Parathyroid adenoma (tissue), 2 donors: ENCODE results near the gene BDH1.
"Not testable (repeated sequence)": the region's sequence is repeated elsewhere in the genome, so short reads cannot be mapped to it uniquely, and the experiment has no call there.

Experiments
- H2AFZ ChIP-seq: fragments of 300-600 bp; sonication (generic); one replicate; pipeline ENCODE4 v1.7.0; 2017; ENCODE audit warnings: antibody characterized with exemption, mild to moderate bottlenecking
- H3K27ac ChIP-seq: fragments of 300-600 bp; sonication (generic); one replicate; pipeline ENCODE4 v1.7.0; 2017
- H3K27me3 ChIP-seq: fragments of 300-600 bp; sonication (generic); one replicate; pipeline ENCODE4 v1.7.0; 2017; ENCODE audit warnings: low read length; ENCODE audit not compliant: control insufficient read depth, insufficient read depth
- H3K36me3 ChIP-seq: fragments of 300-600 bp; sonication (generic); one replicate; pipeline ENCODE4 v1.7.0; 2017; ENCODE audit warnings: low read length; ENCODE audit not compliant: control insufficient read depth, insufficient read depth
- H3K4me1 ChIP-seq: fragments of 300-600 bp; sonication (generic); one replicate; pipeline ENCODE4 v1.7.0; 2017; ENCODE audit warnings: control low read depth
- H3K4me2 ChIP-seq: fragments of 300-600 bp; sonication (generic); one replicate; pipeline ENCODE4 v1.7.0; 2017; ENCODE audit warnings: low read length
- H3K4me3 ChIP-seq: fragments of 300-600 bp; sonication (generic); one replicate; pipeline ENCODE4 v1.7.0; 2017; ENCODE audit warnings: low read depth, low read length
- H3K79me2 ChIP-seq: fragments of 300-600 bp; sonication (generic); one replicate; pipeline ENCODE4 v1.7.0; 2017; ENCODE audit warnings: control low read depth
- H3K9ac ChIP-seq: fragments of 300-600 bp; sonication (generic); one replicate; pipeline ENCODE4 v1.7.0; 2017; ENCODE audit warnings: mild to moderate bottlenecking
- H3K9me3 ChIP-seq: fragments of 300-600 bp; sonication (generic); one replicate; pipeline ENCODE4 v1.7.0; 2017; ENCODE audit warnings: low read length; ENCODE audit not compliant: control insufficient read depth
- TF ChIP-seq, protein P1 (sequence below): fragments of 300-600 bp; sonication (generic); IDR thresholded peaks from one replicate; pipeline ENCODE4 v1.7.0; 2017; ENCODE audit warnings: antibody characterized with exemption, mild to moderate bottlenecking
- donor health status: primary hyperparathyroidism.

Gene BDH1

GRCh38 chr3:197480320-197480719 is 75.4 kb downstream of the BDH1 start:
- no peaks in the 10 kb centered on the region for H3K27me3 ChIP-seq
- H3K36me3 ChIP-seq = no peaks in the 10 kb centered on the region
- no peak overlapping the region for H2AFZ ChIP-seq
- H3K9ac ChIP-seq = no peak overlapping the region
- H3K79me2 ChIP-seq = no peaks in the 10 kb centered on the region
- TF ChIP-seq, protein P1, sequence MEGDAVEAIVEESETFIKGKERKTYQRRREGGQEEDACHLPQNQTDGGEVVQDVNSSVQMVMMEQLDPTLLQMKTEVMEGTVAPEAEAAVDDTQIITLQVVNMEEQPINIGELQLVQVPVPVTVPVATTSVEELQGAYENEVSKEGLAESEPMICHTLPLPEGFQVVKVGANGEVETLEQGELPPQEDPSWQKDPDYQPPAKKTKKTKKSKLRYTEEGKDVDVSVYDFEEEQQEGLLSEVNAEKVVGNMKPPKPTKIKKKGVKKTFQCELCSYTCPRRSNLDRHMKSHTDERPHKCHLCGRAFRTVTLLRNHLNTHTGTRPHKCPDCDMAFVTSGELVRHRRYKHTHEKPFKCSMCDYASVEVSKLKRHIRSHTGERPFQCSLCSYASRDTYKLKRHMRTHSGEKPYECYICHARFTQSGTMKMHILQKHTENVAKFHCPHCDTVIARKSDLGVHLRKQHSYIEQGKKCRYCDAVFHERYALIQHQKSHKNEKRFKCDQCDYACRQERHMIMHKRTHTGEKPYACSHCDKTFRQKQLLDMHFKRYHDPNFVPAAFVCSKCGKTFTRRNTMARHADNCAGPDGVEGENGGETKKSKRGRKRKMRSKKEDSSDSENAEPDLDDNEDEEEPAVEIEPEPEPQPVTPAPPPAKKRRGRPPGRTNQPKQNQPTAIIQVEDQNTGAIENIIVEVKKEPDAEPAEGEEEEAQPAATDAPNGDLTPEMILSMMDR = no peak
- no peaks in the 10 kb centered on the region for H3K9me3 ChIP-seq
- no peak overlapping the region for H3K27ac ChIP-seq
- H3K4me3 ChIP-seq = no peak overlapping the region
- no peaks in the 10 kb centered on the region for H3K4me1 ChIP-seq
- no peak overlapping the region for H3K4me2 ChIP-seq

DNA sequence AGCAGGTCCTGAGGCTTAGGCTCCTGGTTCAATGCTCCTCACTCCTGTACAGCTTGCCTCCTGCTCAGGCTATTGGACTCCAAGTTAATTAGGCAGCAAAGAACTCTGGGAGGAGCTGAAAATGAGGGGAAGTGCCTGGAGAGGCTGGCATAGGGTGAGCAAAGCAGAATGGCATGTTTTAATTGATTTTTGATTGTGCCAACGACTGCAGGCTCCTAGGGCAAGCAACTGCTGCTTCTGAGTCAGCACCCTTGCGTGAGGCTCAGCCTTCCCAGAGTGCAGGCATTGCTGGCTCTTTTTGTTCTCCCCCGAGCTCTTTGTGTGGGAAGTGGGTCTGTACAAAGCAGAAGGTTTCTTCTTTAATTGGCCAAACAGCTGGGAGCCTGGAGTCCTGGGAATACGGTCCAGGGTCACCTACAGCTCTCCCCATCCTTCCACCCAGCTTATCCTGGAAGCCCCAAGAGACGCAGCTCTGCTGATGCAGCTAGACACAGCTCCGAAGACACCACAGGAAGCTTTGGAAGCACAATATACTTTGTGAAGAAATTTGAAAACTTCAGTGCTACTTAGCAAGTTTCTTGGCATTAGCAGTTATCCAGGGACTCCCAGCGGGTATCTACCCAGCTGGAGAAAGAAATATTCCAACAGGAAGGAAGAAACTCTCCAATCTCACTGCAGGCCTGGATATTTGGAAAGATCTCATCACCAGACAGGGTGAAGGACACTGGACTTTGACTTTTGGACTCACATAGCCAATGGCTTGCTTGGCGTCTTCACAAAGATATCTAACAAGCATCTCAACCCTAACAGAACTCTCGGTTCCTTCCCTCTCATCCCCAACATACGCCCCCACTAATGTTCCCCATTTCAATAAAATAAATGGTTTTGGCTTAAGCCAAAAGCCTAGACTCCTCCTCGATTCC is 76.8 kb downstream of the BDH1 start:
- Histone ChIP-seq H3K4me3 (no peak overlapping the region), H3K9me3 (no peaks in the 10 kb centered on the region), H3K9ac (no peak overlapping the region), H3K4me1 (no peaks in the 10 kb centered on the region), H3K27ac (no peak overlapping the region), H3K79me2 (no peaks in the 10 kb centered on the region), H2AFZ (no peak overlapping the region), H3K4me2 (no peak overlapping the region), H3K27me3 (no peaks in the 10 kb centered on the region), H3K36me3 (no peaks in the 10 kb centered on the region)
- TF ChIP-seq, protein P1 = no peak

DNA sequence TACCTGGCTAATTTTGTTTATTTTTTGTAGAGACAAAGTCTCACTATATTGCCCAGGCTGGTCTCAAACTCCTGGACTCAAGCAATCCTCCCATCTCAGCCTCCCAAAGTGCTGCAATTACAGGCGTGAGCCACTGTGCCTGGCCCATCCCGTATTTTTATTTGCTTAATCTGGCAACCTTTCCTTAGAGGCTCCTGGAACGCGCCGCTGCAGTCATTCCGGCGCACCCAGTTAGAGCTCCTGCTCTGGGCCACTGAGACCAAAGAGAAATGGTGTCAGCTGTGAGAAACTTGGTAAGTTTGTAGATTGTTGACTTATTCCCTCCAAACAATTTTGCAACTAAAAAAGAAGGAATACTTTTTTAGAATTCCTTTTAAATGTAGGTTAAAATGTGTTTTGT is 78.0 kb downstream of the BDH1 start:
- not testable (repeated sequence) for H3K36me3 ChIP-seq, H3K9me3 ChIP-seq, H3K9ac ChIP-seq, H3K27ac ChIP-seq, H2AFZ ChIP-seq, H3K79me2 ChIP-seq, H3K4me1 ChIP-seq, H3K4me2 ChIP-seq, H3K4me3 ChIP-seq, H3K27me3 ChIP-seq

DNA sequence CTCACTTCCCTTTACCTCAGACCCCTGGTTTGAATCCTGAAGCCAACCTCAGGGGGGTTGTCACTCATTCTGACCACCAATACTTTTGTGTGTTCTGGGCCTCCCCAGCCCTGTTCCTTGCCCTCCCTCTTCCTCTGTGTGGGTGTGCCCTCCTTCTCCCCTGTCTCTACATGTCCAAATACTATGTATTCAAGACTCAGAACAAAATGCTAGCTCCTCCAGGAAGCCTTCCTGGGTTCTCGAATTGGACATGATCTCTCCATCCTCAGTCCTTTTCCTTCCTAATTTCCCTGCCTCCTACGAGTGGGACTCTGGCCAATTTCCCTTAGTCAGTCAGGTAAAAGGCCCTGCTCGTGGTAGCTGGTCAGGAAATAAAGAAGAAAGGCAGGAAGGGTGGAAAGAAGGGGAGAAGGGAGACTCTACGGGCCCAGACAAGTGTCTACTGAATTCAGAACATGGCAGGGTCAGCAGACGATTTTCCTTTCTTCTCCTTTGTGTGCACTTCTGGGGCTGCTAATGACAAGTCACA is 79.7 kb downstream of the BDH1 start:
- H3K27ac ChIP-seq = no peak overlapping the region
- TF ChIP-seq, protein P1 = no peak
- no peak overlapping the region for H2AFZ ChIP-seq
- no peaks in the 10 kb centered on the region for H3K27me3 ChIP-seq
- H3K9ac ChIP-seq = no peak overlapping the region
- H3K4me1 ChIP-seq = no peaks in the 10 kb centered on the region
- H3K4me3 ChIP-seq = no peak overlapping the region
- no peaks in the 10 kb centered on the region for H3K79me2 ChIP-seq
- no peaks in the 10 kb centered on the region for H3K9me3 ChIP-seq
- no peak overlapping the region for H3K4me2 ChIP-seq
- H3K36me3 ChIP-seq = no peaks in the 10 kb centered on the region

- no peaks in the 10 kb centered on the region for H3K27me3 ChIP-seq
- no peaks in the 10 kb centered on the region for H3K79me2 ChIP-seq
- no peaks in the 10 kb centered on the region for H3K4me1 ChIP-seq
- H3K9me3 ChIP-seq = no peaks in the 10 kb centered on the region
- H3K9ac ChIP-seq = no peak overlapping the region
- TF ChIP-seq, protein P1 = no peak
- H3K4me2 ChIP-seq = no peak overlapping the region
- no peak overlapping the region for H3K27ac ChIP-seq
- H3K4me3 ChIP-seq = no peak overlapping the region
- no peak overlapping the region for H2AFZ ChIP-seq
- no peaks in the 10 kb centered on the region for H3K36me3 ChIP-seq
Observed at GRCh38 chr3:197475514-197475913, 80.3 kb downstream of the BDH1 start.
